ENCODE measurements around the gene MTAP.

Gene MTAP

DNA sequence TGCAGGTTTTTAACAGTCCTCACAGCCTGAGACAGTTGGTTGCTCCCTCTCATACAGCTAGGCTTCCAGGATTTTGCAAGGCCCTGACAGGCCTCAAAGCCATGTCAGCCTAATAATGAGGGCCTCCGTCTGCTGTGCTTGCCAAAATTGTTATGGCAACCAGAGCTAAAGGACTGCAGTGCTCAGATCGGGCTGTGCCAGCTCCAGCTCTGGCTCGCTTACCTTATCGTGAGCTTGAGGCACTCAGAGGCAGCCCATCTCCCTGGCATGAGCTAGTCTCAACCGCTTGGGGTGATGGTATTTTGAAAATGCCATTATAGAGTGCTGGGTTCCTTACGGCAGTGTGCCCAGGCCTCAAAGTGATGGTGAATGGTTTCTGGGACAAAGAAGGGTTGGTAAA, 8.4 kb downstream of the MTAP start:
- Histone ChIP-seq H3K4me3 (ENCODE audit: low read length) (no peak overlapping the region), H3K27ac (ENCODE audit: low read depth, low read length) (no peak overlapping the region), H3K36me3 (ENCODE audit: control insufficient read depth, low read length) (no peaks in the 10 kb centered on the region), H3K4me1 (ENCODE audit: control insufficient read depth, low read length) (no peaks in the 10 kb centered on the region), H4K20me1 (ENCODE audit: control insufficient read depth, insufficient read depth, low read depth, low read length) (no peaks in the 10 kb centered on the region), H3K79me2 (ENCODE audit: control insufficient read depth, low read length) (no peaks in the 10 kb centered on the region), H3K9me2 (replicated peaks; ENCODE audit: control insufficient read depth, low read length) (no peaks in the 10 kb centered on the region), H3K27me3 (ENCODE audit: control insufficient read depth, low read length) (no peaks in the 10 kb centered on the region), H3F3A (ENCODE audit: control insufficient read depth, insufficient read depth) (no peaks in the 10 kb centered on the region), H3K9me3 (ENCODE audit: control insufficient read depth, insufficient read depth, low read length) (no peaks in the 10 kb centered on the region), H3K4me2 (ENCODE audit: low read length) (no peak overlapping the region)
- TF ChIP-seq EZH2phosphoT487 (IDR thresholded peaks at IDR 0.05; ENCODE audit: borderline replicate concordance, low read length) = no peak
- TF ChIP-seq, protein P1, sequence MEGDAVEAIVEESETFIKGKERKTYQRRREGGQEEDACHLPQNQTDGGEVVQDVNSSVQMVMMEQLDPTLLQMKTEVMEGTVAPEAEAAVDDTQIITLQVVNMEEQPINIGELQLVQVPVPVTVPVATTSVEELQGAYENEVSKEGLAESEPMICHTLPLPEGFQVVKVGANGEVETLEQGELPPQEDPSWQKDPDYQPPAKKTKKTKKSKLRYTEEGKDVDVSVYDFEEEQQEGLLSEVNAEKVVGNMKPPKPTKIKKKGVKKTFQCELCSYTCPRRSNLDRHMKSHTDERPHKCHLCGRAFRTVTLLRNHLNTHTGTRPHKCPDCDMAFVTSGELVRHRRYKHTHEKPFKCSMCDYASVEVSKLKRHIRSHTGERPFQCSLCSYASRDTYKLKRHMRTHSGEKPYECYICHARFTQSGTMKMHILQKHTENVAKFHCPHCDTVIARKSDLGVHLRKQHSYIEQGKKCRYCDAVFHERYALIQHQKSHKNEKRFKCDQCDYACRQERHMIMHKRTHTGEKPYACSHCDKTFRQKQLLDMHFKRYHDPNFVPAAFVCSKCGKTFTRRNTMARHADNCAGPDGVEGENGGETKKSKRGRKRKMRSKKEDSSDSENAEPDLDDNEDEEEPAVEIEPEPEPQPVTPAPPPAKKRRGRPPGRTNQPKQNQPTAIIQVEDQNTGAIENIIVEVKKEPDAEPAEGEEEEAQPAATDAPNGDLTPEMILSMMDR (IDR thresholded peaks at IDR 0.05; ENCODE audit: low read depth, low read length, poor library complexity, severe bottlenecking) = no peak

DNA sequence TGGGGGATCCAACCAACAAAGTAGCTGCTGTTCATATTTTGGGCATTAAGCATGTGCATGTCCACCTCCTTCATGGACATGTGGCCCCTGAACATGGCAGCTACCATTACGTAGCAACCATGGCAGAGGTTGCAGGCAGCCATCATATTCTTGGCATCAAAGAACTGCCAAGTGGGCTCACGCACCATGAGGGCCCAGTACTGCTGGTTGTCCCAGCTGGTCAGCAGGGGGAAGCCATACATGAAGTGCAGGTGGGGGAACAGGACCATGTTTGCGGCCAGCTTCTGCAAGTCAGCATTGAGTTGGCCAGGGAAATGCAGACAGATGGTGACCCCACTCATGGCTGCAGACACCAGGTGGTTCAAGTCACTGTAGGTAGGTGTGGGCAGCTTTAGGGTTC, 9.5 kb downstream of the MTAP start:
- Histone ChIP-seq H3K9me3 (ENCODE audit: control insufficient read depth, insufficient read depth, low read length) (no peaks in the 10 kb centered on the region), H3F3A (ENCODE audit: control insufficient read depth, insufficient read depth) (no peaks in the 10 kb centered on the region), H3K79me2 (ENCODE audit: control insufficient read depth, low read length) (no peaks in the 10 kb centered on the region), H3K27me3 (ENCODE audit: control insufficient read depth, low read length) (no peaks in the 10 kb centered on the region), H3K4me3 (ENCODE audit: low read length) (no peak overlapping the region), H3K36me3 (ENCODE audit: control insufficient read depth, low read length) (no peaks in the 10 kb centered on the region), H4K20me1 (ENCODE audit: control insufficient read depth, insufficient read depth, low read depth, low read length) (no peaks in the 10 kb centered on the region), H3K4me2 (ENCODE audit: low read length) (no peak overlapping the region), H3K9me2 (replicated peaks; ENCODE audit: control insufficient read depth, low read length) (no peaks in the 10 kb centered on the region), H3K4me1 (ENCODE audit: control insufficient read depth, low read length) (no peaks in the 10 kb centered on the region), H3K27ac (ENCODE audit: low read depth, low read length) (no peak overlapping the region)
- no peak for TF ChIP-seq EZH2phosphoT487 (IDR thresholded peaks at IDR 0.05; ENCODE audit: borderline replicate concordance, low read length)
- TF ChIP-seq, protein P1 (IDR thresholded peaks at IDR 0.05; ENCODE audit: low read depth, low read length, poor library complexity, severe bottlenecking) = no peak

DNA sequence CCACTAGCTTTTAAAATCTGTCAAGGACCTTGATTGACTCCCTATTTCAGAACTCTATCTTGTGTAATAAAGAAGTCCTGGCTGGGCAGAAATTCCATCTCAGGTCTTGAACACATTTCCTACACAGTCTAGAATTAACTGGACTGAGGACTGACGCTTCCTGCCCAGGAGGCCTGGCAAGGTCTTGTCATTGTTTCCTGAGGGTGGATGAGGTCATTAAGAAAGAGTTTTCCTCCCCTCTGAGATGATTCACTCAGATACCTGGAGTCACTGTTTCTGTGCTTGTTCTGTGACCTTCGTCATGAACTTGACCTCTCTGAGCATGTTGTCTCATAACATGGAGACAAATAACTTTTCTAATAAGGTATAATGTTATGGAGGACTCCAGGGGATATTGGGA, 10.0 kb downstream of the MTAP start:
- Histone ChIP-seq H3K27ac (ENCODE audit: low read depth, low read length) (no peak overlapping the region), H3K4me1 (ENCODE audit: control insufficient read depth, low read length) (no peaks in the 10 kb centered on the region), H4K20me1 (ENCODE audit: control insufficient read depth, insufficient read depth, low read depth, low read length) (no peaks in the 10 kb centered on the region)

More for the DNA sequence above, 10.0 kb downstream of the MTAP start:
- Histone ChIP-seq H3F3A (ENCODE audit: control insufficient read depth, insufficient read depth) (no peaks in the 10 kb centered on the region), H3K9me3 (ENCODE audit: control insufficient read depth, insufficient read depth, low read length) (no peaks in the 10 kb centered on the region), H3K79me2 (ENCODE audit: control insufficient read depth, low read length) (no peaks in the 10 kb centered on the region), H3K4me3 (ENCODE audit: low read length) (no peak overlapping the region), H3K36me3 (ENCODE audit: control insufficient read depth, low read length) (no peaks in the 10 kb centered on the region), H3K4me2 (ENCODE audit: low read length) (no peak overlapping the region), H3K9me2 (replicated peaks; ENCODE audit: control insufficient read depth, low read length) (no peaks in the 10 kb centered on the region), H3K27me3 (ENCODE audit: control insufficient read depth, low read length) (no peaks in the 10 kb centered on the region)
- TF ChIP-seq, protein P1 (IDR thresholded peaks at IDR 0.05; ENCODE audit: low read depth, low read length, poor library complexity, severe bottlenecking) = no peak
- TF ChIP-seq EZH2phosphoT487 (IDR thresholded peaks at IDR 0.05; ENCODE audit: borderline replicate concordance, low read length) = no peak

Measured in DOHH2 (cell line).